ENCODE measurements around the gene PPT1.

The PPT1 gene

GRCh38 chr1:40092241-40092640 is 4.8 kb downstream of the PPT1 start:
- no peak for DNase-seq

- DNase-seq, result no peak
These were observed 6.2 kb downstream of the PPT1 start for GRCh38 chr1:40090652-40091355.

- DNase-seq, result peak; percentile 50
These were observed 12.3 kb downstream of the PPT1 start for GRCh38 chr1:40084750-40085149.

- no peak for DNase-seq
These were observed 15.2 kb downstream of the PPT1 start for GRCh38 chr1:40081871-40082270.

- DNase-seq, result no peak
These were observed 17.2 kb downstream of the PPT1 start for GRCh38 chr1:40079774-40080400.

GRCh38 chr1:40078512-40079333 is 18.3 kb downstream of the PPT1 start:
- DNase-seq, result peak; percentile 44 to 69

- DNase-seq, result no peak
These were observed 20.1 kb downstream of the PPT1 start for GRCh38 chr1:40076895-40077312.

GRCh38 chr1:40075266-40075665 is 21.8 kb downstream of the PPT1 start:
- no peak for DNase-seq

GRCh38 chr1:40073062-40073461 is 24.0 kb downstream of the PPT1 start:
- no peak for DNase-seq

- no peak for DNase-seq
These were observed 24.9 kb downstream of the PPT1 start for GRCh38 chr1:40072142-40072541.

GRCh38 chr1:40067851-40068250 is 29.2 kb downstream of the PPT1 start:
- no peak for DNase-seq

GRCh38 chr1:40067023-40067422 is 30.0 kb downstream of the PPT1 start:
- DNase-seq, result no peak

- peak in 1 of 2 donors; percentile 24 for DNase-seq
These were observed 32.1 kb downstream of the PPT1 start for GRCh38 chr1:40064797-40065499.

GRCh38 chr1:40059960-40060750 is 36.9 kb downstream of the PPT1 start:
- peak in 1 of 2 donors; percentile 31 for DNase-seq

GRCh38 chr1:40059338-40059959 is 37.6 kb downstream of the PPT1 start:
- DNase-seq, result peak in 1 of 2 donors; percentile 49

GRCh38 chr1:40058453-40059337 is 38.4 kb downstream of the PPT1 start:
- DNase-seq, result no peak

GRCh38 chr1:40058097-40058452 is 39.0 kb downstream of the PPT1 start:
- DNase-seq, result no peak

GRCh38 chr1:40057310-40058030 is 39.6 kb downstream of the PPT1 start:
- no peak for DNase-seq

GRCh38 chr1:40056519-40057309 is 40.3 kb downstream of the PPT1 start:
- no peak for DNase-seq

Data from CD4-positive, alpha-beta T cell treated with Interleukin-1 beta for 1 hour (primary cell).